NCI-H524 treated with DMSO at 0.1 percent for 48 hours (cell line): ENCODE results near the gene ATP1A1.

ENCODE experiments used
- DNase-seq: peaks from one replicate; lab custom pipeline; 2025; lab: John Stamatoyannopoulos, UW

The ATP1A1 gene

GRCh38 chr1:116440731-116441130, 67.7 kb downstream of the ATP1A1 start:
- DNase-seq, result no peak

- no peak for DNase-seq
Observed at GRCh38 chr1:116445534-116445933, 72.5 kb downstream of the ATP1A1 start.

GRCh38 chr1:116446686-116447085, 73.6 kb downstream of the ATP1A1 start:
- DNase-seq, result no peak

GRCh38 chr1:116448785-116449385, 75.8 kb downstream of the ATP1A1 start:
- DNase-seq, result no peak

- DNase-seq, result no peak
Observed at GRCh38 chr1:116449578-116449977, 76.5 kb downstream of the ATP1A1 start.

GRCh38 chr1:116451702-116452101, 78.7 kb downstream of the ATP1A1 start:
- DNase-seq, result no peak

- DNase-seq, result no peak
Observed at GRCh38 chr1:116453481-116453880, 80.4 kb downstream of the ATP1A1 start.

GRCh38 chr1:116453906-116454305, 80.9 kb downstream of the ATP1A1 start:
- no peak for DNase-seq
